Measurements from ENCODE around the gene DCAF12L1.

DCAF12L1 gene

GRCh38 chrX:126552313-126553022 lies at the start of gene DCAF12L1:
TSS of gene DCAF12L1 (minus strand) at chrX:126552814. CDS start at chrX:126552608, 206 bp downstream.
- no peak for DNase-seq (ENCODE audit: low read depth)

- DNase-seq (ENCODE audit: low read depth), result no peak
Observed at GRCh38 chrX:126580877-126581276, 28.3 kb upstream of the DCAF12L1 start.

GRCh38 chrX:126575911-126576310 lies 23.3 kb upstream of the DCAF12L1 start:
- DNase-seq (ENCODE audit: low read depth), result no peak

GRCh38 chrX:126557151-126557550 lies 4.5 kb upstream of the DCAF12L1 start:
- no peak for DNase-seq (ENCODE audit: low read depth)

DNA sequence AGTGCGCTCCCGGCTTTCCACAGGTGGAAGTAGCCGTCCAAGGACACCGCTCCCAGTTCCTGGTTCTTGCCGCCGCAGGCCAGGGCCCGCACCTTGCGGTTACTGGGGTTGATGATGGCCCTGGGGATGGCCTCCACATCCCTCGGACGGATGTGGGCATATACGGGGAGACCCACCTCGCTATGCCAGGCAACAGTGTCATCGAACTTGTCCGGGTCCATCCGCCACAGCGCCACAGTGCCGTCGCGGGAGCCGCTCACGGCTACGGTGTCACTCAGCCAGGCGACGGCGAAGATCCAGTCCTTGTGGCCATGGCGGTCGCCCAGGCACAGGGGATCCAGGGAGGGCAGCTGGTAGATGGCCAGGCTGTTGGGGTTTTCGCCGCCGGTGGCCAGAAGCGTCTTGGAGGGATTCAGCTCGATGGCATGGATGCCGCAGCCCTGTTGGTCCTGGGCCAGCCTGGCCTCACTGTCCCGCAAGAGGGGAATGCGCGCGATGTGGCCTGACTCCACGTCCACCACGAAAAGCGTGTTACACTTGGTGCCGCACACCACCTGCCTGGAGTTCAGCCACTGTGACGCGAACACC lies 795 bp downstream of the DCAF12L1 start:
- DNase-seq (ENCODE audit: low read depth), result no peak

GRCh38 chrX:126551306-126551705 lies 1.3 kb downstream of the DCAF12L1 start:
- no peak for DNase-seq (ENCODE audit: low read depth)

- no peak for DNase-seq (ENCODE audit: low read depth)
Observed at GRCh38 chrX:126550816-126551215, 1.8 kb downstream of the DCAF12L1 start.

DNA sequence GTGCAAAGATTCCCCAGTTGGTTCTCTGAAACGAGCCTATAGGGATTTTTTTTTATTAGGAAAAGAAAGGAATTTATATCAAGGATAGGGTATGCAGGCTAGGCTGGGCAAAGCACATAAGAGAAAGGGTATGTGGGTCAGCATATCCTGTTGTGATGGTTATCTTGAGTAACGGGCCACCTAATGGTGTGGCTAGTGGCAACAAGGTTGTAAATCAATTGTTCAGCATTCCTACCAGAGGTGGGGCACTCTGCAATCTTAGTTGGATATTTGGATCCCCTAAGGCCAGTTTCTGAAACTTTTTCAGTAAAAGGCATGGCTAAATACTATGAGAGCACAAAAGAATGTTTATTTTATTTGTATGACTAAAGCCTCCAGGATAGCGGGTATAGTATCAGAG lies 42.7 kb downstream of the DCAF12L1 start:
- no peak for DNase-seq (ENCODE audit: low read depth)

Data from activated T-cell treated with anti-CD3 and anti-CD28 coated beads for 48 hours (primary cell).